Fibroblast of villous mesenchyme (primary cell): Measurements from ENCODE around the gene PSMD3. TPM values are rescaled to one million over a fixed set of nuclear protein-coding genes. Genes with fewer than 3 reads are reported as not detected.

Source experiments
- DNase-seq: peaks from one replicate; pipeline ENCODE4 v3.0.0-alpha.2; 2010; ENCODE audit warnings: low read depth
- H3K4me3 ChIP-seq: 2 replicates; pipeline ENCODE4 v1.5.1; 2011; ENCODE audit warnings: low read depth, mild to moderate bottlenecking, low read length
- total RNA-seq: library from RNA; depleted of rRNA; stranded (reverse); fragments of >200 nt; gene quantifications from 2 replicates; pipeline ENCODE4 v1.2.3, GENCODE V29; 2012
- TF ChIP-seq, protein P1 (sequence below): IDR thresholded peaks from 2 replicates; pipeline ENCODE4 v1.5.1; 2012; ENCODE audit warnings: low read depth, mild to moderate bottlenecking, low read length; ENCODE audit not compliant: insufficient read depth

PSMD3 gene
- total RNA-seq, 1 donor, result 120 TPM

DNA sequence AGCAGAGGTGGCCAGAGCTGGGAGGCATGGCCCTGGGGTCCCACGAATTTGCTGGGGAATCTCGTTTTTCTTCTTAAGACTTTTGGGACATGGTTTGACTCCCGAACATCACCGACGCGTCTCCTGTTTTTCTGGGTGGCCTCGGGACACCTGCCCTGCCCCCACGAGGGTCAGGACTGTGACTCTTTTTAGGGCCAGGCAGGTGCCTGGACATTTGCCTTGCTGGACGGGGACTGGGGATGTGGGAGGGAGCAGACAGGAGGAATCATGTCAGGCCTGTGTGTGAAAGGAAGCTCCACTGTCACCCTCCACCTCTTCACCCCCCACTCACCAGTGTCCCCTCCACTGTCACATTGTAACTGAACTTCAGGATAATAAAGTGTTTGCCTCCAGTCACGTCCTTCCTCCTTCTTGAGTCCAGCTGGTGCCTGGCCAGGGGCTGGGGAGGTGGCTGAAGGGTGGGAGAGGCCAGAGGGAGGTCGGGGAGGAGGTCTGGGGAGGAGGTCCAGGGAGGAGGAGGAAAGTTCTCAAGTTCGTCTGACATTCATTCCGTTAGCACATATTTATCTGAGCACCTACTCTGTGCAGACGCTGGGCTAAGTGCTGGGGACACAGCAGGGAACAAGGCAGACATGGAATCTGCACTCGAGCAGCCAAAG lies 36.9 kb downstream of the PSMD3 start:
- no peak overlapping the region for H3K4me3 ChIP-seq
- DNase-seq, result no peak
- TF ChIP-seq, protein P1, sequence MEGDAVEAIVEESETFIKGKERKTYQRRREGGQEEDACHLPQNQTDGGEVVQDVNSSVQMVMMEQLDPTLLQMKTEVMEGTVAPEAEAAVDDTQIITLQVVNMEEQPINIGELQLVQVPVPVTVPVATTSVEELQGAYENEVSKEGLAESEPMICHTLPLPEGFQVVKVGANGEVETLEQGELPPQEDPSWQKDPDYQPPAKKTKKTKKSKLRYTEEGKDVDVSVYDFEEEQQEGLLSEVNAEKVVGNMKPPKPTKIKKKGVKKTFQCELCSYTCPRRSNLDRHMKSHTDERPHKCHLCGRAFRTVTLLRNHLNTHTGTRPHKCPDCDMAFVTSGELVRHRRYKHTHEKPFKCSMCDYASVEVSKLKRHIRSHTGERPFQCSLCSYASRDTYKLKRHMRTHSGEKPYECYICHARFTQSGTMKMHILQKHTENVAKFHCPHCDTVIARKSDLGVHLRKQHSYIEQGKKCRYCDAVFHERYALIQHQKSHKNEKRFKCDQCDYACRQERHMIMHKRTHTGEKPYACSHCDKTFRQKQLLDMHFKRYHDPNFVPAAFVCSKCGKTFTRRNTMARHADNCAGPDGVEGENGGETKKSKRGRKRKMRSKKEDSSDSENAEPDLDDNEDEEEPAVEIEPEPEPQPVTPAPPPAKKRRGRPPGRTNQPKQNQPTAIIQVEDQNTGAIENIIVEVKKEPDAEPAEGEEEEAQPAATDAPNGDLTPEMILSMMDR, result no peak

DNA sequence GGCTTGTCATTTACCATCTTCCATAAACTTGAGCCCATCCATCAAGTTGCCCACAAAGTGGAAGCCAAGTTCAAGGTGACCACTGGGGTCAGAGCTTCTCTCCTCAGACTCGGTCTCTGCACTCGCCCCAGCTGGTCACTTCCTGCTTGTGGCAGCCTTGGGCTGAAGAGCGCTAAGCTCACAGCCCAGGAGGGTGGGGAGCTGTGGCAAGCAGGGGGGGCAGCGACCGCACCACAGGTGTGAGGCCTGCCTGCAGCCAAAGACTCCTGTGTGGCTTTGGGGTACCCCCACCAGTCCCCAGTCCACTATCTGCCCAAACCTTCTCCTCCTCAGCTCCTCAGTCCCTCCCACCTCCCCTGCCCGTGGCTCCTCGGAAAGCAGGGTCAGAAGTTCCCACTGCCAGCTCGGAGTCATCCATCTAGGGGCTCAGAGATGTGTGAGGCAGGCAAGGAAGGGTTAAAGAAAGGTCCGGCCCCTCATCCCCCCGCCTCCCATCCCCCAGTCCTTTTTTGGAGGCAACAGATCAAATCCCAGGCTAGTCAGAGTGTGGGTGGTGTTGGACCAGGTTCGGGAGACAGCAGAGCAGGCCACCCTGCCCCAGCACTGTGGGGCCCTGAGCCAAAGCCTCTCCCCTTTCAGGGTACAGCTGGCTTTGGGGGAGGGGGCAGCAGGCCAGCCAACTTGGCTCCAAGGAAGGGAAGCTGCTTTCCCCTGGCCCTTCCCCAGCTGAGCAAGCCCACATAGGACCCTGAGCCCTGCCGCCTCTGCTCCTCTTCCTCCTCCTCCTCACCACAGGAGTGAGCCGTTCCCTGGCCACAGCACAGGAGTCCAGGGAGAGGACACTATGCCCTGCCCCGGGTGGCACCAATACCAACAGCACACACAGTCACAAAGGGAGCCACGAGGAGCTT lies 37.9 kb downstream of the PSMD3 start:
- H3K4me3 ChIP-seq, result no peak overlapping the region
- TF ChIP-seq, protein P1, result no peak
- no peak for DNase-seq

DNA sequence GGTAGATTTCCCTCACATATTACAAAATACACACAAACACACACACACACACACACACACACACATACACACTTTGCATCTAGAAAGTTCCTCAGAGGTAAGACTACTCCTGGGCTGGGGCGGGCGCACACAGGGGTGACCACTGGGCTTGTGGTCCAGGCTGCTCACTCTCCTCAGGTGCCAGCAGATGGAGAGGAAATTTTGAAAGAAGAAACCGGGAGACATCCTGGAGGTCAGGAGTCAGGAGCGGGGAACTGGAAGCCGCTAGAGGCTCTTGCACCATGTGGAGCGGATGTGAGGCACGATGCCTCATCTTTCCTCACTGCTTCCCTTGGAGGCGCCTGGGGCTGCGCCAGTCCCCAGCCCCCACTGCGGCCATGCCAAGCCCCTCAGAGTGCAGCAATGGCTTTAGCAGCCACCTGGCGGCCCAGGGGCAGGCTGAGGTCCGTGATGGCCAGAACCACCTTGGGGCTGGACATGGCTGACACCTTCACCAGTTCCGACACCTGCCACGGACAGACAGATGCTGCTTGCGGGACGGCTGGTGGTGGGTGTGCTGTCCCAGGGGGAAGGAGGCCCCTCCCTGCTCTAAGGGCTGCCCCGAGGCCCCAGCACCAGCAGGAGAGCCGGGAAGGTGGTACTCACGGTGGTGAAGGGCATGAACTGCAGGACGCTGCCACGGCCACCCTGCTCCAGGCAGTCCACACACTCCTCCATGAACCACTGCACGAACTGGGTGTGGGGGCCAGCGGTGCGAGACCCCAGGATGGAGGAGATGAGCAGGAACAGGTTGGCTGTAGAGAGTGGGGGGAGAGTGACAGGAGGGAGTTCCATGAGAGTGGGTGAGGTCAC lies 38.8 kb downstream of the PSMD3 start:
- no peak overlapping the region for H3K4me3 ChIP-seq
- DNase-seq, result peak; percentile 73
- TF ChIP-seq, protein P1, result no peak

DNA sequence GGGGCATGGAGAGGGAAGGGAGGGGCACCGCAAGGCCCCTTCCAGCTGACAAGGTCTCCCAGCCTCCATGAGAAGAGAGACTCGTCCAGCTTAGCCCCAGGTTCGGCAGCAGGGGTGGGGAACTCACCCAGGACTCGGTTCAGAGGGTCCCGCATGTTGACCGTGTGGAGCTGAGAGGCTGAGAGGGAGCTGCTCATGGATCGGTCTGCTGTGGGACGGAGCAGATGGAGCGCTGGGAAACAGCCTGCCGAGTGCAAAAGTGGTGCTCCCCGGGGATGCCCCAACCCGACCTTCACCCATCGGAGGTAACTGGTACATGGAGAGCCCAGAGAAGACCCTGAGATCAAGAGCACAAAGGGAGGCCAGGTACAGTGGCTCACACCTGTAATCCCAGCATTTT lies 39.5 kb downstream of the PSMD3 start:
- no peak overlapping the region for H3K4me3 ChIP-seq
- no peak for DNase-seq
- TF ChIP-seq, protein P1, result no peak

DNA sequence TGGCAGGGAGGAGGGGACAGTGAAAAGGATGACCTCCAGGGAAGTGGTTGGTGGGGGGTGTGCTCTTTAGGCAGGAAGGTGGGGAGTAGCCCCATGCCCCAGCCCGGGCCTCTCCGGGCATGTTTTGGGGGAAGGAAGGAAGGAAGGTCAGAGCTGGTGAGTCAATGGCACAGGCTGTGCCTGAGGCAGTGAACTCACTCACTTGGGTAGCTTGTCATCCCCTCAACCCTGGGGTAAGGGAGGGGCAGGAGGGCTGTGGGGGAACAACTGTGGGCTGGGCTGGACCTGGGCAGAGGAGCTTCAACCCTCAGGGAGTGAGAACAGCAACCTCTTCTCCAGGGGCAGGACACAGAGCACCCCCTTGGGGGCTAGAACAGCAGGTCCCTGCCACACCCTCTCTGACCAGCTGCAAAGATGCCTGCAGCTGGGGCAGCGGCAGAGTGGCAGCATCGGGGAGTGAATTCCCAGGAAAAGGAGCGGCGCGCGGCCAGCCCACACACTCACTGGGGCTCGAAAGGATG lies 40.9 kb downstream of the PSMD3 start:
- DNase-seq, result peak; percentile 41

DNA sequence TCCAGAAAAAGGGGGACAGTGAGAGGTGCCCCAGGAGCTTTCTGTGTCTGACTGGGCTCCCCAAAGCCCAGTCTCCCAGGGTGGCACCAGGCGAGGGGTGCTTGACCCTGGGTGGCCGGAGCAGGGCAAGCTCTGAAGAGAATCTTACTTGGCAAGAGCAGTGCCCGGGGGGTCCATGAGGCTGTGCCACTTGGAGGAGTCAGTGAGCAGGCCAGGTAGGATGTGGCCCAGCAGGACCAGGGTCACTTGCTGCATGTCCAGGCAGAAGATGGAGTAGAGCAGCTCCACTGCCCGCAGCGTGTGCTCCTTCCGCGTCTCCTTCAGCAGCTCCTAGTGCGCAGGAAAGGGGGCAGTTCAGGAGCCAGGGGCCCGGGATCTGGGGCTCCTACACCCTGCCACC lies 41.9 kb downstream of the PSMD3 start:
- H3K4me3 ChIP-seq, result no peak overlapping the region
- no peak for DNase-seq
- TF ChIP-seq, protein P1, result no peak

More for the DNA sequence above, 40.9 kb downstream of the PSMD3 start:
- TF ChIP-seq, protein P1, result no peak
- no peak overlapping the region for H3K4me3 ChIP-seq
